NCI-H1417 treated with DMSO at 0.1 percent for 48 hours (cell line): Measurements from ENCODE around the gene CNNM3.

Experiments used
- DNase-seq: peaks from one replicate; lab custom pipeline; 2025; lab: John Stamatoyannopoulos, UW

Gene CNNM3

DNA sequence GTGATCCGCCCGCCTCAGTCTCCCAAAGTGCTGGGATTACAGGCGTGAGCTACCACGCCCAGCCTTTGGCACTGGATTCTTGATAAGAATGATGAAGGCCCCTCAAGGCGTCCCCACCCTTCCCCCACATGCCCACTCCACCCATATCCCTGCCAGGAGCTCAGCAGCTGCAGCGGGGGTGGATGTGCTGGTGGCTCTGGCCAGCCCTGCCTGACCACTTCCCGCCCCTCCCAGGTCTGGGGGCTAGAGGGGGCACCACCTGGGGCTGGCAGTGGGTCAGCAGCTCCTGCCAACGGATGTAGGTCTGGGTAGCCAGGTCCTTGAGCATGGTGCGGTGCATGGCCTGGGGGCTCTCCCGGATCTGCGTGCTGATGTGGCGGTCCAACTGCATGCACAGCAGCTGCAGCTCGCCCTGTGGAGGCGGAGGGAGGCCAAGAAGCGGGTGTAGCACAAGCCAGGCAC, 61.6 kb downstream of the CNNM3 start:
- DNase-seq: no peak

DNA sequence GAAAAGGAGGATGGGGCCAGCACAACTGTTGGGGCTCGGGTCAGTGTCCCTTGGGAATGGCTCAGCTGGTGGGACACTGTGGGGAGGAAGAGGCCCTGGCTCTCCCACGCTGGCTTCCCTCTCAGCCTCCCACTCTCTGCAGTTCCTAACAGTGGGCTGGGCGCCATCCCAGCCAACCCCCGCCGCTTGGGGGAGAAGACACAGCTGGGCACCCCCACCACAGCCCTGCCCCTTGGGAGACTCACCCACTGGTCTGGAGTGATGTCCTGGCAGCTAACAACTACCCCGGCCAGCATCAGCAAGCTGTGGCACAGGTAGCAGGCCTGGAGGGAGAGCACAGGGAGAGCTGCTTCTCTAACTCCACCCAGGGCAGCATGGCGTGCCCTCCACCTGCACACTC, 62.1 kb downstream of the CNNM3 start:
- no peak for DNase-seq

DNA sequence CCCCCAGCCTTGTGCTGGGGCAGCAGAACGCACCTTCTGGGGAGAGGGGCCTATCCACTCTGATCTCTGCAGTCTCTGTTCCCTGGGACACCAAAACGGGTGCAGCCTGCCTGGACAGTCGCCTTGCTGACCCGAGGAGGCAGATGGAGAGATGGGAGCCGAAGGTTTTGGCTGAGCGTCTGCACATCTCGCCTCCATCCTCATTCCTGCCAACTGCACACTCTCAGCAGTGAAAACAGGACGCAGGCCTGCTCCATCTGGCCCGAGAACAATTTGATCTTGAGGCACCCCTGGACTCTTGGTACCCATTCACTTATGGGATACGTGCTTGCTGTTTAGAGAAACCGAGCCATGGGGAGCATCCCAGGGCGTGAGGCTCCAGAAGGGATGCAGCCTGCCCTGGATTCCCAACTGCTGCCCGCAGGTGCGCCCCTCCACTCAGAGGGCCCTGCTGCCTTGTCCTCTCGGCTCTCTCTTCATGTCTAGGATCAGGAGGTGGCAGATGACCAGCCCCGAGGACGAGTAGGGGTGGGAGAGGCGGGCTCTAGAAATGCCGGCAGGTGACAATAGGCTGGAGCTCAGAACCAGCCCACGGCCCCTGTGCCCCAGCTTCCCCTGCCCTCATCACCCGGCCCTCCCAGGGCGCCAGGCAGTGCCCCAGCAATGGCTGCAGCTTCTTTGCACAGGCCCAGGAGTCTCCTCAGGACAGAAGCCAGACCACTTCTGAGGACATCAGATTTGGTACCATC, 62.9 kb downstream of the CNNM3 start:
- DNase-seq: no peak

DNA sequence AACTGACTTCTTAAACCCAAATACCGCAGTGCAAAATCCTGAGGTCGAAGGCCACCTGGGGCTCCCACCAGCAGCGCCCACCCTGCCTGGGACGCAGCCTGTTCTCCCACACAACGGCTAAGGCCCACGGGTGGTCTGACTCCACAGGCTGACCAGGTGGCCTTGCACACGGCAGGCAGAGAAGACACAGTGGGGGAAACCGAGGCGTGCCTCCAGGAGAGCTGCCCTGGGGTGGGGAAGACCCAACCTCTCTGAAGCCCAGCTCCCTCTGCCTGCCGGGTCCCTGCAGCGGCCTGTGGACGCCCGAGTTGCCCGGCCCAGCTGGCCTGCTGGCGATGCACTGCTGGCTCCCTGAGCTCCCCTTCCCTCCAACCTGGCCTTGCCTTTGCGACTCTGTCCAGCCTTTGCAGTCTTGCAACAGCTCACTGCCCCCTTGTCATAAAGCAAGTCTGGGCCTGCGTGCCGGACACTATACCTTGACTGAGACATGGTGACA, 63.5 kb downstream of the CNNM3 start:
- no peak for DNase-seq

DNA sequence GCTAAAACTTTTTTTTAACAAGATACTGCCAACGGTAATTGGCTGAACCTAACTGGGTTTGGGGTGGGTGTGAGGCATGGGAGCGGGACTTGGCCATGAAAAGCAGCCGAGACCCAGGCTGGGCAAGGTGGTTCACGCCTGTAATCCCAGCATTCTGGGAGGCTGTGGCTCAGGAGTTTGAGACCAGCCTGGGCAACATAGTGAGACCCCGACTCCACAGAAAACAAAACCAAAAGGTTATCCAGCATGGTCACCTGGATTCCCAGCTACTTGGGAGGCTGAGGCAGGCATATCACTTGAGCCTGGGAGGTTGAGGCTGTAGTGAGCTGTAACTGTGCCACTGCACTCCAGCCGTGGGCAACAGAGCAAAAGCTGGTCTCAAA, 64.8 kb downstream of the CNNM3 start:
- no peak for DNase-seq

DNA sequence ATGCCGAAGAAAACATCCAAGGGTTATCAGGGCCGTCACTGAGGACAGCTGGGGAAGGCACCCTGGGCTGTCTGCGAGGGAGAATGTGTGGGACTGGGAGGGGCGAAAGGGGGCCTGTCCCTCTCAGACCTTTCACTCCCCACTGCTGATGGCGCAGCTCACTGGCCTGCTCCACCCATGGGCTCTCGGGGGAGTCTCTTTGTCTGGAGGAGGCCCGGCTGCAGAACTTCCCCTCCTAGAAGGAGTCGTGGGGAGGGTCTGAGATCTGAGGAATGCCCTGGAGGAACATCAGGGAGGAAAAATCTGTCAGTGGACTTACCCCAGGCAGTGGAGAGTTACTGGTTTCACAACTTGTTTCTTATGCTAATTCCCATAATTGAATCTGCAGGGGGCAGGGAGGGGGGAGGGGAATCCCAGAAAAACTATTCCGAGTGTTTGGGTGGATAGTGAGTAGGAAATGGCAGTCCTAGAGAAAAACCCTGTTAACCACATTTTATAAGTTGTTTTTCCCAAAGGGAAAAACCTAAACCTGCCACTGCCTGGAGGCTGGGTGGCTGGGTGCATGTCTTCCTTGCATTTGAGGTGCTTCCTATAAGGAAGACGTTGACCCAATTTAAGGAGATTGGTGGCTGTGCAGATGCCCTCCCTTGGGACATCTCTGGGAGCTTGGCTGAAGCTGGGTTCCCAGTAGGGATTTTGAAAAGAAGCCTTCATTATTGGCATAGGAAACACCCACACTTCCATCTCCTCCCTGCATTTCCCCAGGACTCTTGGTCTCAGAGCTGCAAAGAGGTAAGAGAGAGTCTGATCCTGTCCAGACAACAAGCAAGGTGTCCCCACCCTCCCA, 65.5 kb downstream of the CNNM3 start:
- DNase-seq: no peak

DNA sequence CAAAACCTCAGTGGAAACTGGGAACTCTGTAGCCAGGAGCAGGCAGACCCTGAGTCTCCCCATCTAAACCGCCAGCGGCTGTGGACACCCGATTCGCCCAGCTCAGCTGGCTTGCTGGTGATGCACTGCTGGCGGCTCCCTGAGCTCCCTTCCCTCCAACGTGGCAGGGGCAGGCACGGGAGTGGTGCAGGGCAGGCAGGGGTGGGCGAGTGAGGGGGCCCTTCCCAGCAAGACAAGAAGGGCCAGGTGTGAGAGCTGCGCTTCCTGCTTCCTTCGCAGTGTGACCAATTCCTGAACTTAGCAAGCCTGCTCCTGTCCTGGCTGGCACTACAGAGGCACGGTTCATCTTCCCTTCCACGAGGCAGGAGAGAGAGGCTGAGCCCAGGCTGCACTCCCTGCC, 66.2 kb downstream of the CNNM3 start:
- DNase-seq: no peak

DNA sequence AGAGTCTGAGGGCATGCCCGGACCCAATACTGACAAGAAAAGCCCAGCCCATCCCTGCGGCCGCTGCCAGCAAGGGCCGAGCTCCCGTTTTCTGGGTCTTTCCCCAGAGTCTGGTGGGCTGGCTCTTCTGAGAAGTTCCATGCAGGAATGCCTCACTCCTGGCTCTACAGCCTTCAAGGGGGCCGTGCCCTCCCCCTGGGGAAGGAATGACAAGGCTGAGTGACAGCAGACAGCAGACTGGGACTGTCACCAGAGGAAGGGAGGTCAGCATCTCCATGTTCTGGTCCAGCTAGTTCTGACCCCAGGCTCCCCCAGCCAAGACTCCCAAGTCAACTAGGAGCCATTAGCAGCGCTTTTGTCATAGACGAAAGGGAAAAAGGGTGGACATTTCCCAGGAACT, 66.8 kb downstream of the CNNM3 start:
- DNase-seq: no peak

DNA sequence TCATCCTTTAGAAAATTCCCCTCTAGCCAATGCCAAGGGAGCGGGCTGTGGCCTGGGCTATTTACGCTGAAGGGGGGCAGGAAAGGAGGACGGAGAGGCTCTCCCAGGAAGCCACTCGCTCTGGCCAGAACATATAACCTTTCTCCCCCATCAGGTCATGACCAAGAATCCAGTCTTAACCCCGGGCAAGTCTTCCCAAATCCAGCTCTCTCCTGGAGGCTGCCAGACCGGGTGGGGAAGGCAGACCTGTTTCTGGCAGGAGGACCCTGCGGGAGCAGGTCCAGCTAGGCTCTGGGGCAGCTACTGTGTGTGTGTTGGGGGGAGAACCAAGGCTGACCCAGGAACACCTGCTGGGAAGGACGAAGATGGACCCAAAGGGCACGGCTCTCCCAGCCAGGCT, 67.2 kb downstream of the CNNM3 start:
- DNase-seq: no peak
